ENCODE results near the gene CPT1C.

Gene CPT1C

GRCh38 chr19:49645592-49645991, 45.3 kb upstream of the CPT1C start:
- Histone ChIP-seq H3K4ac (ENCODE audit: low read depth, low read length) (no peak overlapping the region), H3K23ac (ENCODE audit: low read length) (no peak overlapping the region), H2BK12ac (ENCODE audit: low read length) (no peak overlapping the region), H3K9me3 (ENCODE audit: insufficient read depth, low read depth, low read length) (no peaks in the 10 kb centered on the region), H2BK120ac (ENCODE audit: insufficient read depth, low read length, poor library complexity) (no peak overlapping the region), H3K36me3 (ENCODE audit: control insufficient read depth in 1 of 2, insufficient read depth in 2 of 2, low read length in 2 of 2) (peaks cover 47 to 48% of the 10 kb centered on the region in 2 experiments), H2AFZ (ENCODE audit: insufficient read depth, low read length, poor library complexity) (no peak overlapping the region), H3K79me2 (ENCODE audit: control insufficient read depth, insufficient read depth, low read length, poor library complexity) (peaks cover 16% of the 10 kb centered on the region), H3K9ac (ENCODE audit: low read length) (no peak overlapping the region), H3K4me2 (ENCODE audit: low read length) (no peak overlapping the region), H3K4me1 (ENCODE audit: control insufficient read depth in 1 of 2, insufficient read depth in 2 of 2, low read length in 2 of 2) (peaks cover 3 to 13% of the 10 kb centered on the region in 2 experiments), H3K79me1 (ENCODE audit: low read length) (peaks cover 15% of the 10 kb centered on the region), H4K91ac (ENCODE audit: low read depth, low read length) (no peak overlapping the region), H3K27me3 (ENCODE audit: insufficient read depth, low read length) (no peaks in the 10 kb centered on the region), H3K14ac (ENCODE audit: low read length) (no peak overlapping the region), H2AK5ac (ENCODE audit: low read length) (no peak overlapping the region), H4K8ac (ENCODE audit: low read depth, low read length) (no peak overlapping the region), H4K12ac (ENCODE audit: low read depth, low read length) (no peak overlapping the region), H3K18ac (ENCODE audit: low read length) (no peak overlapping the region), H3K4me3 (ENCODE audit: low read depth, low read length) (no peak overlapping the region), H3K27ac (ENCODE audit: low read depth, low read length) (no peak overlapping the region), H2BK5ac (ENCODE audit: low read depth, low read length, poor library complexity) (no peak overlapping the region)
- DNase-seq = no peak
- no CpG with 5 or more reads among the region's 11 CpGs for WGBS (ENCODE audit: extremely low coverage, insufficient coverage, insufficient read length)

DNA sequence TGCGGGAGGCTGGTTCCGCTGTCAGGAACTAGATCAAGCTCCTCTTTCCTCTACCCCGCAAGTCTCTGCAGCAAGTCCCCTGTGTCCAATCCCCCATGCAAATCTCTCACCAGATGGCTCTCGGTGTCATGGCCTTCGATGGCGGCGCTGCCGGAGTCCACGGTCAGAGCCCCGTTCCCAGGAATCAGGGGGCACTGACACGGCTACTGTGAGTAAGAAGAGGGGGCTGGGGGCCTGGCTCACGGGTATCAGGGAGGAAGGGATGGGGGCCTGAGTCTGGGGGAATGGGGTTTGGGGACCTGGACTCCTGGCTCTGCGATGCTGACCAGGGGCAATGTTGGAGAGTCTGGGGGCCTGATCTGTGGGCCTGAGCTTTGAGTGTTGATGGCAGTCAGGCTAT, 44.9 kb upstream of the CPT1C start:
- Histone ChIP-seq H3K36me3 (ENCODE audit: control insufficient read depth in 1 of 2, insufficient read depth in 2 of 2, low read length in 2 of 2) (peaks cover 50% of the 10 kb centered on the region in 2 experiments), H3K4me1 (ENCODE audit: control insufficient read depth in 1 of 2, insufficient read depth in 2 of 2, low read length in 2 of 2) (peaks cover 1 to 11% of the 10 kb centered on the region in 2 experiments), H2AK5ac (ENCODE audit: low read length) (no peak overlapping the region), H2BK120ac (ENCODE audit: insufficient read depth, low read length, poor library complexity) (no peak overlapping the region), H3K4ac (ENCODE audit: low read depth, low read length) (no peak overlapping the region), H3K14ac (ENCODE audit: low read length) (no peak overlapping the region), H3K79me1 (ENCODE audit: low read length) (peaks cover 11% of the 10 kb centered on the region), H2AFZ (ENCODE audit: insufficient read depth, low read length, poor library complexity) (no peak overlapping the region), H3K23ac (ENCODE audit: low read length) (no peak overlapping the region), H4K91ac (ENCODE audit: low read depth, low read length) (no peak overlapping the region), H3K18ac (ENCODE audit: low read length) (no peak overlapping the region), H2BK12ac (ENCODE audit: low read length) (no peak overlapping the region), H3K9me3 (ENCODE audit: insufficient read depth, low read depth, low read length) (no peaks in the 10 kb centered on the region), H3K9ac (ENCODE audit: low read length) (no peak overlapping the region), H2BK5ac (ENCODE audit: low read depth, low read length, poor library complexity) (no peak overlapping the region), H3K27ac (ENCODE audit: low read depth, low read length) (no peak overlapping the region), H3K4me2 (ENCODE audit: low read length) (no peak overlapping the region), H4K12ac (ENCODE audit: low read depth, low read length) (no peak overlapping the region), H3K4me3 (ENCODE audit: low read depth, low read length) (no peak overlapping the region), H3K79me2 (ENCODE audit: control insufficient read depth, insufficient read depth, low read length, poor library complexity) (peaks cover 14% of the 10 kb centered on the region), H4K8ac (ENCODE audit: low read depth, low read length) (no peak overlapping the region), H3K27me3 (ENCODE audit: insufficient read depth, low read length) (no peaks in the 10 kb centered on the region)
- no peak for DNase-seq
- WGBS (ENCODE audit: extremely low coverage, insufficient coverage, insufficient read length) = no CpG with 5 or more reads among the region's 13 CpGs

GRCh38 chr19:49646586-49646985, 44.3 kb upstream of the CPT1C start:
- no peak overlapping the region for H4K8ac ChIP-seq (ENCODE audit: low read depth, low read length)
- no peaks in the 10 kb centered on the region for H3K9me3 ChIP-seq (ENCODE audit: insufficient read depth, low read depth, low read length)
- no peak overlapping the region for H3K14ac ChIP-seq (ENCODE audit: low read length)
- no peaks in the 10 kb centered on the region for H3K27me3 ChIP-seq (ENCODE audit: insufficient read depth, low read length)
- no peak overlapping the region for H4K12ac ChIP-seq (ENCODE audit: low read depth, low read length)
- no peak overlapping the region for H2AFZ ChIP-seq (ENCODE audit: insufficient read depth, low read length, poor library complexity)
- H2AK5ac ChIP-seq (ENCODE audit: low read length) = no peak overlapping the region
- H2BK120ac ChIP-seq (ENCODE audit: insufficient read depth, low read length, poor library complexity) = no peak overlapping the region
- no peak overlapping the region for H3K4me3 ChIP-seq (ENCODE audit: low read depth, low read length)
- H3K79me1 ChIP-seq (ENCODE audit: low read length) = peaks cover 5% of the 10 kb centered on the region
- H3K4me1 ChIP-seq (ENCODE audit: control insufficient read depth in 1 of 2, insufficient read depth in 2 of 2, low read length in 2 of 2) = peaks cover 0 to 7% of the 10 kb centered on the region in 2 experiments
- H3K4me2 ChIP-seq (ENCODE audit: low read length) = no peak overlapping the region
- no CpG with 5 or more reads among the region's 17 CpGs for WGBS (ENCODE audit: extremely low coverage, insufficient coverage, insufficient read length)
- H3K36me3 ChIP-seq (ENCODE audit: control insufficient read depth in 1 of 2, insufficient read depth in 2 of 2, low read length in 2 of 2) = peaks cover 56% of the 10 kb centered on the region in 2 experiments
- H3K18ac ChIP-seq (ENCODE audit: low read length) = no peak overlapping the region
- DNase-seq = no peak
- H3K9ac ChIP-seq (ENCODE audit: low read length) = no peak overlapping the region
- no peak overlapping the region for H3K4ac ChIP-seq (ENCODE audit: low read depth, low read length)
- peaks cover 13% of the 10 kb centered on the region for H3K79me2 ChIP-seq (ENCODE audit: control insufficient read depth, insufficient read depth, low read length, poor library complexity)
- no peak overlapping the region for H3K27ac ChIP-seq (ENCODE audit: low read depth, low read length)
- H4K91ac ChIP-seq (ENCODE audit: low read depth, low read length) = no peak overlapping the region
- no peak overlapping the region for H2BK12ac ChIP-seq (ENCODE audit: low read length)
- no peak overlapping the region for H3K23ac ChIP-seq (ENCODE audit: low read length)
- no peak overlapping the region for H2BK5ac ChIP-seq (ENCODE audit: low read depth, low read length, poor library complexity)

- Histone ChIP-seq H4K8ac (ENCODE audit: low read depth, low read length) (no peak overlapping the region), H3K4me2 (ENCODE audit: low read length) (no peak overlapping the region), H3K9me3 (ENCODE audit: insufficient read depth, low read depth, low read length) (peaks cover 2% of the 10 kb centered on the region), H2BK12ac (ENCODE audit: low read length) (no peak overlapping the region), H3K4me1 (ENCODE audit: control insufficient read depth in 1 of 2, insufficient read depth in 2 of 2, low read length in 2 of 2) (no peaks in the 10 kb centered on the region), H3K14ac (ENCODE audit: low read length) (no peak overlapping the region), H4K12ac (ENCODE audit: low read depth, low read length) (no peak overlapping the region), H2AFZ (ENCODE audit: insufficient read depth, low read length, poor library complexity) (no peak overlapping the region), H2AK5ac (ENCODE audit: low read length) (no peak overlapping the region), H3K18ac (ENCODE audit: low read length) (no peak overlapping the region), H2BK120ac (ENCODE audit: insufficient read depth, low read length, poor library complexity) (no peak overlapping the region), H3K79me1 (ENCODE audit: low read length) (no peaks in the 10 kb centered on the region), H3K36me3 (ENCODE audit: control insufficient read depth in 1 of 2, insufficient read depth in 2 of 2, low read length in 2 of 2) (peaks cover 82 to 83% of the 10 kb centered on the region in 2 experiments), H3K79me2 (ENCODE audit: control insufficient read depth, insufficient read depth, low read length, poor library complexity) (no peaks in the 10 kb centered on the region), H3K9ac (ENCODE audit: low read length) (no peak overlapping the region), H3K27me3 (ENCODE audit: insufficient read depth, low read length) (no peaks in the 10 kb centered on the region), H3K4me3 (ENCODE audit: low read depth, low read length) (no peak overlapping the region), H3K4ac (ENCODE audit: low read depth, low read length) (no peak overlapping the region), H3K23ac (ENCODE audit: low read length) (no peak overlapping the region), H2BK5ac (ENCODE audit: low read depth, low read length, poor library complexity) (no peak overlapping the region), H4K91ac (ENCODE audit: low read depth, low read length) (no peak overlapping the region), H3K27ac (ENCODE audit: low read depth, low read length) (no peak overlapping the region)
- no CpG with 5 or more reads among the region's 72 CpGs for WGBS (ENCODE audit: extremely low coverage, insufficient coverage, insufficient read length)
- no peak for DNase-seq
Measured at GRCh38 chr19:49651029-49651819, 39.7 kb upstream of the CPT1C start.
